ENCODE measurements around the gene MUC22.
A peak's percentile ranks its signal among the peaks of the same experiment; 100 is the strongest.
"Not testable (repeated sequence)": the region's sequence is repeated elsewhere in the genome, so short reads cannot be mapped to it uniquely, and the experiment has no call there.

MUC22 gene

DNA sequence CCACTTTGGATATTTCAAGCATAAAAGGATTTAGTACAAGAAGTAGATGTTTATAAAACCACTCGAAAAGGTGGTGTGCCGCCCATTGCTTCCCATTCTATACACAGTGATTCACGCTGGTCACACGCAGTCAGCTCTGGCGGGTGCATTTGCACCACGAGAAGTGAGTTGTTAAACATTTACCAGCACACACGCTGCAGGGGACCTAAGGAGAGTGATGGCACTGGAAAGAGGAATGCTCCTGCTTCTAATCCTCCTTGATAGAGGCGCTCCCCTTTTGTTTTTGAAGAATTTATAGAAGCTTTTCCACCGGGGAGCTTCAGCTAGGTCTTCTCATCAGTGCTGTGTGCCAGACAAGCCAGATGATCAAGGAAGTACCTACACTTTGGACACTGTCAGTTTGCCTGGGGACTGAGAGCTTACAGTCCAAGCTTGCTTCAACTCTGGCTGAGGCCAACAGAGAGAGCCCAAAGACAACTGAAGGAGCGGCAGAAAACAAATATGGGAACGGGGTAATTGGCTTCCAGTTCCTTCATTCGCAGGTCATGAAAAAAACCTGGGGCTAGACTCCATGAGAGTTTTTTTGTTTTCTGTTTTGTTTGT lies 31.2 kb downstream of the MUC22 start:
- H3K36me3 ChIP-seq = no peaks in the 10 kb centered on the region
- no peaks in the 10 kb centered on the region for H3K9me3 ChIP-seq
- no peak for DNase-seq
- TF ChIP-seq, protein P1, sequence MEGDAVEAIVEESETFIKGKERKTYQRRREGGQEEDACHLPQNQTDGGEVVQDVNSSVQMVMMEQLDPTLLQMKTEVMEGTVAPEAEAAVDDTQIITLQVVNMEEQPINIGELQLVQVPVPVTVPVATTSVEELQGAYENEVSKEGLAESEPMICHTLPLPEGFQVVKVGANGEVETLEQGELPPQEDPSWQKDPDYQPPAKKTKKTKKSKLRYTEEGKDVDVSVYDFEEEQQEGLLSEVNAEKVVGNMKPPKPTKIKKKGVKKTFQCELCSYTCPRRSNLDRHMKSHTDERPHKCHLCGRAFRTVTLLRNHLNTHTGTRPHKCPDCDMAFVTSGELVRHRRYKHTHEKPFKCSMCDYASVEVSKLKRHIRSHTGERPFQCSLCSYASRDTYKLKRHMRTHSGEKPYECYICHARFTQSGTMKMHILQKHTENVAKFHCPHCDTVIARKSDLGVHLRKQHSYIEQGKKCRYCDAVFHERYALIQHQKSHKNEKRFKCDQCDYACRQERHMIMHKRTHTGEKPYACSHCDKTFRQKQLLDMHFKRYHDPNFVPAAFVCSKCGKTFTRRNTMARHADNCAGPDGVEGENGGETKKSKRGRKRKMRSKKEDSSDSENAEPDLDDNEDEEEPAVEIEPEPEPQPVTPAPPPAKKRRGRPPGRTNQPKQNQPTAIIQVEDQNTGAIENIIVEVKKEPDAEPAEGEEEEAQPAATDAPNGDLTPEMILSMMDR (IDR thresholded peaks at IDR 0.05) = no peak
- intact Hi-C loops (cut with DNase I; ENCODE audit: low total_unique reads) = no loop called here
- no peaks in the 10 kb centered on the region for H3K4me1 ChIP-seq
- peaks cover 0 to 9% of the 10 kb centered on the region in 2 donors for H3K27me3 ChIP-seq
- H3K4me3 ChIP-seq = no peak overlapping the region
- H3K27ac ChIP-seq = no peak overlapping the region

DNA sequence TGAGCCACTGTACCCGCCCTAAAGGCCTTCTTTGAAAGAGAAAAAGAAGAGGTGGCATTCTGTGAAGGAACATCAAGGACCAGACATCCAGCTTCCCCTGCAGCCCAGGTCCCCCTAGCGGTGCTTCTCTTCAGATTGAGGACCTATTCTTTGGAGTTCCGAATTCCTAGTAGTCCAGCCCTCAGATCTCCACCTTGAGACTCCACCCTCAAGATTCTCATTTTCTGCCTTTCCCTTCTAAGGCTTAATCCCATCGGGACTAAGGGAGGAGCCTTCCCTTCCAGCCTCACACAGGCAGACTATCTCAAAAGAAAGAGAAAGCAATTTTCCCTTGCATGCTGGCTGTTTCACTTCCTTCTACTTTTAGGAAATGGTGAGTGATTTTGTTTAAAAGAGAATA lies 32.5 kb downstream of the MUC22 start:
- intact Hi-C loops (cut with DNase I; ENCODE audit: low total_unique reads) = no loop called here
- H3K27me3 ChIP-seq = peaks cover 0 to 12% of the 10 kb centered on the region in 2 donors
- no peak overlapping the region for H3K4me3 ChIP-seq
- no peaks in the 10 kb centered on the region for H3K4me1 ChIP-seq
- no peaks in the 10 kb centered on the region for H3K36me3 ChIP-seq
- TF ChIP-seq, protein P1 (IDR thresholded peaks at IDR 0.05) = peak; percentile 21 to 30
- no peaks in the 10 kb centered on the region for H3K9me3 ChIP-seq
- H3K27ac ChIP-seq = no peak overlapping the region
- no peak for DNase-seq

DNA sequence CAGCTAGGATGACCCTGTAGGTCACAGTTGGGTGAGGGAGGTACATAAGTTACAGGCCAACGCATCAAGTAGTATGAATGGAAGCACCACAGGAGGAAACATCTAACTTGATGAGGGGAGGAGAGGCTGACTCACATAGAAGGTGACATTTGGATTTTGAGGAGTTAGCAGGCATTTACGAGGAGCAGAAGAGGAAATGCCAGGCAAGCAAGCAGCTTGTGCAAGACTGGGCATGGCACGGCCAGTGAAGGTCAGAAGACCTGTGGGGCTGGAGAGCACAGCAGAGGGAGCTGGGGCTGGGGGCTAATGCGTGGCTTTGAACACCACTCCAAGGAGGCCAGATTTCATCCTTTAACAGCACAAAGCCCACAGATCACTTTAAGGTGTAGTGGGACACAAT lies 37.8 kb downstream of the MUC22 start:
- no peaks in the 10 kb centered on the region for H3K4me1 ChIP-seq
- H3K27ac ChIP-seq = no peak overlapping the region
- H3K27me3 ChIP-seq = peaks cover 0 to 20% of the 10 kb centered on the region in 2 donors
- DNase-seq = no peak
- TF ChIP-seq, protein P1 (IDR thresholded peaks at IDR 0.05) = no peak
- no peak overlapping the region for H3K4me3 ChIP-seq
- intact Hi-C loops (cut with DNase I; ENCODE audit: low total_unique reads) = no loop called here
- no peaks in the 10 kb centered on the region for H3K9me3 ChIP-seq
- no peaks in the 10 kb centered on the region for H3K36me3 ChIP-seq

DNA sequence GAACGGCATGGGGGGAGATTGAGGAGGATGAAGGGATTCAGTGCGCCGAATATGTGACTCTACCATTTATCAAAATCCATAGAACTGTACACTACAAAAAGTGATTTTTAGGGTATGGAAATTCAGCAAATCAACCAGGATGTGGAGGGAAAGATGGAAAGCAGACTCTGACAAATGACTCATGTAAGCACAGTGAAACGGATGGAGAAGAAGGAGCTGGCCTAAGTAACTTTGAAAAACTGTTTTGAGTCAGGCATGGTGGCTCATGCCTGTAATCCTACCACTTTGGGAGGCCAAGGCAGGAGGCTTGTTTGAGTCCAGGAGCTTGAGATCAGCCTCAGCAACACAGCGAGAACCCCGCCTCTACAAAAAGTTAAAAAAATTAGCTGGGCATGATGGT lies 39.2 kb downstream of the MUC22 start:
- TF ChIP-seq, protein P1 (IDR thresholded peaks at IDR 0.05) = no peak
- no peaks in the 10 kb centered on the region for H3K9me3 ChIP-seq
- no peak overlapping the region for H3K4me3 ChIP-seq
- no peaks in the 10 kb centered on the region for H3K4me1 ChIP-seq
- no peak for DNase-seq
- H3K27ac ChIP-seq = no peak overlapping the region
- H3K36me3 ChIP-seq = no peaks in the 10 kb centered on the region
- intact Hi-C loops (cut with DNase I; ENCODE audit: low total_unique reads) = no loop called here
- H3K27me3 ChIP-seq = peaks cover 0 to 29% of the 10 kb centered on the region in 2 donors

DNA sequence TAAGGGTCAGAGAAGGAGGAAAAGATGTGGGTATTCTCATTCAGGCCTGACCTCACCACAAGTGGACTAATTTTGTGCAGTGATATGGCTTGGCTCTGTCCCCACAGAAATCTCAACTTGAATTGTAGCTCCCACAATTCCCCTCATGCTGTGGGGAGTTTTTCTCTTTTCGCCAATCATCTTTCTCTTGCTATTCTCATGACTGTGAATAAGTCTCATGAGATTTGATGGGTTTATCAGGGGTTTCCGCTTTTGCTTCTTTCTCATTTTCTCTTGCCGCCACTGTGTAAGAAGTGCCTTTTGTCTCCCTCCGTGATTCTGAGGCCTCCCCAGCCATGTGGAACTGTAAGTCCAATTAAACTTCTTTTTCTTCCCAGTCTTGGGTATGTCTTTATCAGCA lies 42.9 kb downstream of the MUC22 start:
- intact Hi-C loops (cut with DNase I; ENCODE audit: low total_unique reads); H3K4me3 ChIP-seq; H3K27ac ChIP-seq; DNase-seq; H3K9me3 ChIP-seq; H3K36me3 ChIP-seq; H3K4me1 ChIP-seq: not testable (repeated sequence)
- peaks cover 0 to 17% of the 10 kb centered on the region in 2 donors for H3K27me3 ChIP-seq

DNA sequence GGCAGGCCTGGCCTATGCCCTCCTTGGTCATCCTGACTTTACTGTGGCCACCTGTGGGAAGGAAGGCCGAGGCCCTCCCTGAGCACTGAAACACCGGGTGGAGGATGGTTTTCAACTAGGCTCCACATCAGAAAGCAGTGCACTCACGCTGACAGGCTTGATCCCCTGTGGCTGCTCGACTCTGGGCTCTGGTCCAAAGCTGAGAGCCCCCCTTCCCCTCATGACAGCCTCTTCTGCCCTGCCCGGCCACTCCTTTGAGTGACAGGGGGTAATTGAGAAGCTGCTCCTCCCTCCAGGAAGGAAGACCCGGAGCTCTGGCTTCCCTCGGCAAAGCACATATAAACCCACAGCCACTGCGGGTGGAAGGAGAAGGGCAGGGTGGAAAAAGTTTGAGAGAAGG lies 43.6 kb downstream of the MUC22 start:
- no peak for DNase-seq
- intact Hi-C loops (cut with DNase I; ENCODE audit: low total_unique reads) = no loop called here

More for the DNA sequence above, 43.6 kb downstream of the MUC22 start:
- TF ChIP-seq, protein P1 (IDR thresholded peaks at IDR 0.05) = no peak
- no peaks in the 10 kb centered on the region for H3K36me3 ChIP-seq
- H3K27ac ChIP-seq = no peak overlapping the region
- H3K27me3 ChIP-seq = peaks cover 0 to 13% of the 10 kb centered on the region in 2 donors
- H3K4me1 ChIP-seq = no peaks in the 10 kb centered on the region
- no peak overlapping the region for H3K4me3 ChIP-seq
- no peaks in the 10 kb centered on the region for H3K9me3 ChIP-seq
